GM12878 (cell line): Measurements from ENCODE around the gene OR8D1. TPM values are rescaled to one million over a fixed set of nuclear protein-coding genes. Genes with fewer than 3 reads are reported as not detected.

Experiments
- ATAC-seq: fragments of 200-7000 bp; cut with Tn5 transposase; 3 replicates; pipeline ENCODE4 v1.9.1; 2020; ENCODE audit warnings: mild to moderate bottlenecking, moderate library complexity
- BruUV-seq: library from RNA; stranded (reverse); fragments of 400-500 nt; replicated peaks from 2 replicates; lab custom pipeline; 2021; lab: Mats Ljungman, UMichigan
- CTCF ChIA-PET: fragments of 300-600 bp; sonication (Branson Sonifier 250); formaldehyde crosslinking; extraction: SDS; loops from one replicate; lab custom pipeline; 2021; ENCODE audit warnings: inconsistent platforms; lab: Yijun Ruan, JAX
- POLR2A ChIA-PET: fragments of 350-600 bp; formaldehyde crosslinking; extraction: SDS; loops from one replicate; lab custom pipeline; 2021; ENCODE audit warnings: inconsistent platforms; lab: Charles Lee
- RAD21 ChIA-PET: fragments of 300-600 bp; sonication (Branson Sonifier 250); formaldehyde crosslinking; loops from one replicate; lab custom pipeline; 2023; ENCODE audit warnings: antibody characterized with exemption; ENCODE audit not compliant: unreplicated experiment; lab: Charles Lee
- SMC1A ChIA-PET: fragments of 300-600 bp; sonication (Branson Sonifier 250); formaldehyde crosslinking; loops from one replicate; lab custom pipeline; 2023; ENCODE audit not compliant: unreplicated experiment, uncharacterized antibody; lab: Charles Lee
- DNase-seq: peaks from one replicate; pipeline ENCODE4 v3.0.0-alpha.2; 2011; ENCODE audit warnings: low read depth, low spot score
- FAIRE-seq: peaks from 3 replicates; lab custom pipeline; 2011; peaks lifted over from hg19 to GRCh38; lab: Jason Lieb, UNC
- H2AFZ ChIP-seq: 2 replicates; pipeline ENCODE4 v1.6.0; 2011; ENCODE audit warnings: low read depth, low read length, control low read depth; ENCODE audit not compliant: control insufficient read depth
- H3K27ac ChIP-seq: 2 replicates; pipeline ENCODE4 v1.5.1; 2011; ENCODE audit warnings: control low read depth; ENCODE audit not compliant: control insufficient read depth, insufficient read depth
- H3K27me3 ChIP-seq, 2 experiments: replicated peaks in 1 of 2; 2 replicates each; pipeline versions ENCODE4 v1.6.0 to v1.6.1; 2011; ENCODE audit warnings: low read length in 1 of 2; ENCODE audit not compliant: control insufficient read depth in 2 of 2, insufficient read depth in 2 of 2
- H3K36me3 ChIP-seq, 2 experiments: 2 replicates each; pipeline ENCODE4 v1.5.1; 2011; ENCODE audit warnings: low read length in 1 of 2; ENCODE audit not compliant: control insufficient read depth in 2 of 2, insufficient read depth in 2 of 2
- H3K4me1 ChIP-seq: 2 replicates; pipeline ENCODE4 v1.6.1; 2011; ENCODE audit warnings: mild to moderate bottlenecking, low read length, moderate library complexity, mixed read lengths; ENCODE audit not compliant: control insufficient read depth, insufficient read depth
- H3K4me2 ChIP-seq: 2 replicates; pipeline ENCODE4 v1.6.0; 2011; ENCODE audit warnings: control low read depth; ENCODE audit not compliant: control insufficient read depth, insufficient read depth
- H3K4me3 ChIP-seq: fragments of 200-600 bp; sonication (generic); 2 replicates; pipeline ENCODE4 v1.5.1; 2016
- H3K79me2 ChIP-seq: 2 replicates; pipeline ENCODE4 v1.6.0; 2011; ENCODE audit warnings: low read length; ENCODE audit not compliant: control insufficient read depth, insufficient read depth
- H3K9ac ChIP-seq: 2 replicates; pipeline ENCODE4 v1.8.0; 2011; ENCODE audit warnings: low read length, control low read depth, mixed read lengths; ENCODE audit not compliant: control insufficient read depth, insufficient read depth
- H3K9me3 ChIP-seq: replicated peaks from 3 replicates; pipeline ENCODE4 v1.5.1; 2011; ENCODE audit warnings: mild to moderate bottlenecking, low read length; ENCODE audit not compliant: control insufficient read depth, insufficient read depth
- H4K20me1 ChIP-seq: 2 replicates; pipeline ENCODE4 v1.6.0; 2011; ENCODE audit not compliant: control insufficient read depth, insufficient read depth
- ATF7 ChIP-seq: fragments of 450-650 bp; IDR thresholded peaks from 2 replicates; pipeline ENCODE4 v1.6.1; 2016; ENCODE audit warnings: low read depth, mild to moderate bottlenecking
- BCL3 ChIP-seq: IDR thresholded peaks from 2 replicates; pipeline ENCODE4 v1.6.1; 2011; ENCODE audit warnings: borderline replicate concordance, low read depth, mild to moderate bottlenecking, moderate library complexity, low read length; ENCODE audit not compliant: insufficient read depth, poor library complexity, severe bottlenecking
- E2F8 ChIP-seq: fragments of 450-650 bp; IDR thresholded peaks from 2 replicates; pipeline ENCODE4 v1.6.1; 2018; ENCODE audit warnings: mild to moderate bottlenecking, low read depth, moderate library complexity; ENCODE audit not compliant: partially characterized antibody
- EED ChIP-seq: sonication (generic); IDR thresholded peaks from 2 replicates; pipeline ENCODE4 v1.6.1; 2016; ENCODE audit warnings: antibody characterized with exemption, low read depth
- MEF2A ChIP-seq: IDR thresholded peaks from 2 replicates; pipeline ENCODE4 v1.6.1; 2011; ENCODE audit warnings: low read depth, mild to moderate bottlenecking, low read length, moderate library complexity; ENCODE audit not compliant: insufficient read depth
- WGBS: methylation state at CpG from one replicate; pipeline ENCODE4 v1.1.6; 2016; ENCODE audit warnings: low lambda C conversion rate; ENCODE audit not compliant: insufficient replicate concordance, insufficient coverage; ENCODE audit errors: missing lambda C conversion rate; 5-methylcytosine and 5-hydroxymethylcytosine counted together
- in situ Hi-C: fragments of 300-500 bp; cut with MboI; formaldehyde crosslinking; loops from 9 replicates; pipeline ENCODE4 v1.14.3; 2018; ENCODE audit warnings: mixed read lengths
- intact Hi-C: fragments of 100-400 bp; cut with micrococcal nuclease; formaldehyde crosslinking; loops from one replicate; pipeline ENCODE4 v1.14.2; 2022; ENCODE audit not compliant: unreplicated experiment
- polyA plus RNA-seq, 11 experiments: library from polyadenylated mRNA; depleted of rRNA in 4 of 11; unstranded in 6 of 11; stranded (reverse) in 5 of 11; fragments of >200 nt; fragmentation: Nextera tagmentation in 4 of 11; fragmentation: Illumina TruSeq in 1 of 11; extraction: Ambion mirVana in 4 of 11; extraction: Trizol in 1 of 11; gene quantifications; 1 replicate in 1 of 11; 2 replicates in 10 of 11; pipeline versions ENCODE4 v1.2.1 to v1.2.3, GENCODE V29; 2011 to 2016; ENCODE audit warnings: inconsistent platforms in 2 of 11, missing spikeins in 2 of 11, low read depth in 1 of 11
- total RNA-seq, 4 experiments: library from RNA; depleted of rRNA in 3 of 4; stranded (reverse); fragments of >200 nt in 3 of 4; fragmentation: Illumina TruSeq in 1 of 4; extraction: Trizol in 1 of 4; gene quantifications; 2 replicates each; pipeline versions ENCODE4 v1.2.1 to v1.2.3, GENCODE V29; 2013 to 2021

OR8D1 gene
- total and polyA plus RNA-seq, 10 of the 15 experiments (the other 5 are each of a cell fraction or from before 2014, with no cell fraction given) = not detected

- in situ Hi-C loops = no loop called here
Observed at GRCh38 chr11:124327775-124328174, 14.0 kb upstream of the OR8D1 start.

More at GRCh38 chr11:124327775-124328174, 14.0 kb upstream of the OR8D1 start:
- no peaks in the 10 kb centered on the region for H4K20me1 ChIP-seq
- no peak overlapping the region for H3K27ac ChIP-seq
- RAD21 ChIA-PET = no interaction called here
- TF ChIP-seq E2F8 = no peak
- TF ChIP-seq MEF2A = no peak
- no peak for TF ChIP-seq ATF7
- no peak for TF ChIP-seq EED
- TF ChIP-seq BCL3 = no peak
- TF ChIP-seq, all 136 proteins: peak for 0
- no peaks in the 10 kb centered on the region for H3K36me3 ChIP-seq
- no TSS peak for BruUV-seq
- CTCF ChIA-PET = no interaction called here
- no peak overlapping the region for H3K4me2 ChIP-seq
- no peak overlapping the region for H3K4me3 ChIP-seq
- SMC1A ChIA-PET = no interaction called here
- ATAC-seq = no peak
- no peak for FAIRE-seq
- POLR2A ChIA-PET = no interaction called here
- 43% methylated on average over 1 of the region's 1 CpG for WGBS
- DNase-seq = no peak
- H3K9ac ChIP-seq = no peak overlapping the region
- peaks cover 8% of the 10 kb centered on the region for H3K4me1 ChIP-seq
- peaks cover 1 to 3% of the 10 kb centered on the region in 2 experiments; a peak in 2 of 4 replicates for H3K27me3 ChIP-seq
- H3K79me2 ChIP-seq = no peaks in the 10 kb centered on the region
- intact Hi-C loops = loop anchor here (2.0 kb wide), 1 partner anchor 257 kb away; no protein-coding TSS in a partner anchor
- no peaks in the 10 kb centered on the region for H3K9me3 ChIP-seq
- no peak overlapping the region for H2AFZ ChIP-seq
